ENCODE data around the gene RREB1.

RREB1 gene

DNA sequence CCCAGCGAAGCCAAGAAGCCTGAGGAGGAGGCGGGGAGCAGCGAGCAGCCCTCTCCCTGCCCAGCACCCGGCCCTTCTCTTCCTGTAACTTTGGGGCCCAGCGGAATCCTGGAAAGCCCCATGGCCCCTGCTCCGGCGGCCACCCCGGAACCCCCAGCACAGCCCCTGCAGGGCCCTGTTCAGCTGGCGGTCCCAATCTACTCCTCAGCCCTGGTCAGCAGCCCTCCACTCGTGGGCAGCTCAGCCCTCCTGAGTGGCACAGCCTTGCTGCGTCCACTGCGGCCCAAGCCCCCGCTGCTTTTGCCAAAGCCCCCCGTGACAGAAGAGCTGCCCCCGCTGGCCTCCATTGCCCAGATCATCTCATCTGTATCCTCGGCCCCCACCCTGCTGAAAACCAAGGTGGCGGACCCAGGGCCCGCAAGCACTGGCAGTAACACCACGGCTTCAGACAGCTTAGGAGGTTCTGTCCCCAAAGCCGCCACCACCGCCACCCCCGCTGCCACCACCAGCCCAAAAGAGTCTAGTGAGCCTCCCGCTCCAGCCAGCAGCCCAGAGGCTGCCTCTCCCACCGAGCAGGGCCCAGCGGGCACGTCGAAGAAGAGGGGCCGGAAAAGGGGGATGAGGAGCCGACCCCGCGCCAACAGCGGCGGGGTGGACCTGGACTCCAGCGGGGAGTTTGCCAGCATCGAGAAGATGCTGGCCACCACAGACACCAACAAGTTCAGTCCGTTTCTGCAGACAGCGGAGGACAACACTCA, 123.4 kb downstream of the RREB1 start:
- DNase-seq = no peak

DNA sequence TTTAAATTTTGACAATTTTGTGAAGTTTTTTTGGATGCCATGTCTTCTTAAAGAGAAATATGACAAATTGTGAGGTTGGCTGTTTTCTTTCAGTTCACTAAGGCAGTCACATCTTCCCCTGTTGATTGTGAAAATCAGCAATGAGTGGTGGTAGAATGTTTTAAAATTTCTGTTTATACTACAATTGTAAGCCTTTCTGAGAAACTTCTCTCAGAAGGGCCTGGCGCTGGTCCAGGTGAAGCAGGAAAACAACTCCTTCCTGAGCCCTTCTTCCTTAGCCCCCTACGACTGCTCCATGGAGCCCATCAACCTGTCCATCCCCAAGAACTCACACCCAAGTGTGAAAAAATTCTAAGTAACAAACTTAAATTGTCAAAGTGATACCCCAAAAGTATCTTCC, 124.6 kb downstream of the RREB1 start:
- no peak for DNase-seq

DNA sequence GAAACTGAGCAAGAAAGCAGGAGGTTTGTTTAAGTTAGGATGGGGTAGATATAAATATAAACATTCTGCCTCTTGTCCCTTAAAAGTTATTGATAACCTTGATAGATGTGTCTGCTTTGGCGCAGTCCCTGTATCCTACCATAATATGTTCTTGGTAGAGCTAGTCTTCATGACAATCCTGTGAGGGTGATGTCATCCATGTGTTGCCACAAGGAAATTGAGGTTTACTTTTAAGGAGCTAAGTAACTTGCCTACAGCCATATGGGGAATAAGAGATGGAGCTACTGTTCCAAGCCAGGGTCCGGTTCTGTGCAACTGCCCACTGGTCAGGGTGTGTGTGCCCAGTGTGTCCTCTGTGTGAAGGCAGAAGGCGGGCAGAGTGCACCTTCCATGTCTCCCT, 126.8 kb downstream of the RREB1 start:
- no peak for DNase-seq

DNA sequence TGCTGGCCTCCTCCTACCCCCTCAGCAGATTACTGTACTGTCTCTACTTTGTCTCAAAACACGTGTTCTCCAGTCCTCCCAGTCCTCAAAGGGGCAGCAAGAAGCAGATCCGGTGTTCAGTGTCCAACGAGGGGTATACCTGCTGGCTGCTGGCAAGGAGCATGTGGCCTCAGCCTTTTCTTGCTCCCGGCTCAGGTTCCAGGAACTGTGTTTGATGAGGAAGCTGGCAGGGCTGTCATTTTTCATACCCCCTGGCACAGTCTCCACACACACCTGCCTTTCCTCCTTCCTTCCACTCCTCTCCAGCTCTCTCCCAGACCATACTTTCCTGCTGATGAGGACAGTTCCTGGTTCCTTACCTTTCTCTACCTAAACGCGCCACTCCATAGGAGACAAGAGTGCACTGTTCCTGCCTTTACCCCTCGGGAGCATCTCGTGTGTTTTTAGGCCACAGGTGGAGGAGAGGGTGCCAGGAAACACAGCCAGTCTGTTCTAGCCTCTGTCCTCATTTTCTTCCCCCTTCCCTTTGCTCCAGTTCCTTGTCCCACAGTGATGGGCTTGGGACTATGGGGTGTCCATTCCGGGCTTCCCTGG, 128.0 kb downstream of the RREB1 start:
- DNase-seq = no peak

DNA sequence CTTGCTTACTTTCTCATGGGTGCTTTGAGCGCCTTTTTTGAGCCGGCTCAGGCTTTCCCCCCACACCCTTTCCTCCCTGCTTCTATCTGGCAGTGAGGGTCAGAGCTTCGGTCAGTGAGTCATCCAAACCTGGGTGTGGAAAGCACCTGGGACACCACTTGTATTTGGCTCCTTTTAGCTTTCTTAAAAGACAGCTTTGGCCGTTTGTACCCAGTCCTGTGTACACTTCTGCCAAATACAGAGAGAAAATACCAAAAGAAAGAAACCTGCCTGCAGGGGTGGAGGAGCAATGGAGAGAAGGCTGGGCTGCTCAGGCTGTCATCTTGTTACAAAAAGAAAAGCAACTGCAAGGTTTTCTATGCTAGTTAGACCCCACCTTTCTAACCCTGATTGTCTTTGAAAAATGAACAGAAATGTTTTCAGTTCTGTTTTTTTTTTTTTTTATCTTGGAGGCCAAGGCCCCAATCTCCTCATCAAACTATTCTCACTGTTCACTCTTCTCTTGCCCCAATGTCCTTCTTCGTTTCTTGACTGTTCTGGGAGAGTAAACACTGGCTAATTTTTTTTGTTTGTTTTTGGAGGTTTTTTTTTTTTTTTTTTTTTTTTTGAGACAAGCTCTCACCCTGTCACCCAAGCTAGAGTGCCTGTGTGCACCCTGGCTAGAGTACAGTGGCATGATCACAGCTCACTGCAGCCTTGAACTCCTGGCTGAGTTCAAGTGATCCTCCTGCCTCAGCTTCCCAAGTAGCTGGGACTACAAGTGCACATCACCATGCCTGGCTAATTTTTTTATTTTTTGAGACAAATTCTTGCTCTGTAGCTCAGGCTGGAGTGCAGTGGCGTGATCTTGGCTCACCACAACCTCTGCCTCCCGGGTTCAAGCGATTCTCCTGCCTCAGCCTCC, 128.8 kb downstream of the RREB1 start:
- no peak for DNase-seq

DNA sequence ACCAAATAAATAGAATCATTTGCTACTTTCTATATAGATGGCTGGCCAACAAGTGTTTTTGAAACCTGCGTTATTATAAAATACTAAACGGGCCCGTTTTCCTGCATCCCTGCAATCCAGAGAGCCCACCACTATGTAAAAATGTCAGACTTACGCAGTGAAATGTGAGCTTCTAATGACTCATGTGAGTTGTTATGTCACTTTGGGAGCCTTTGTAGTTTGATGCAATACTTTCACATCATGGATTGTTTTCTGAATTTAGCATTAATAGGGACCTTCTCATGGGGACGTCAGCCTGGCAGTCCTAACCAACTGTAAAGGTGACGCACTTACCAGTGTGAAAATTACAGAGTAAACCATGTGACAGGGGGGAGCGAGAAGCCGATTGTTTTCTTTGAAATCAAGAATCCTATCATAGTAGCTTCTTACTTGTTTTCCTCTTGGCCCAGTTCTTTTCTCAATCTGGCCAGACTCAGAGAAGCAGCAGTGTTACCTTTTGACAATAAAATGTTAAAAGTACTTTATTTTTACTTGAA, 130.0 kb downstream of the RREB1 start:
- DNase-seq = no peak

DNA sequence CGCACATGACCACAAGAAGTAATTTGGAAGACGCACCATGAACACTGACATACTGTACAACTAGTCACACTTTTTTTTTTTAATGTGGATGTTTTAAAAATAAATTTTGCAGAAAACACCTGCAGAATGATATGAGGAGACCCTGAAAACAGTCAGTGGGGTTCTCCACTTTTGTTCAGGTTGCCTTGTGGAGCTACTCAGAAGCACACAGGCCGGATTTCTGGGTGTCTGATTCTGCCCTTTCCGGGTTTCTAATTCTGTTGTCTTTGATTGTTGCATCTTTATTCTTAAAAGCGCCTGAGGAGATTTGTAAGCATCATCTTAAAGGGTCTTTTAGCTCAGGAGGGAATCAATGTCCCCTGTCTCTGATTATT, 130.8 kb downstream of the RREB1 start:
- no peak for DNase-seq

DNA sequence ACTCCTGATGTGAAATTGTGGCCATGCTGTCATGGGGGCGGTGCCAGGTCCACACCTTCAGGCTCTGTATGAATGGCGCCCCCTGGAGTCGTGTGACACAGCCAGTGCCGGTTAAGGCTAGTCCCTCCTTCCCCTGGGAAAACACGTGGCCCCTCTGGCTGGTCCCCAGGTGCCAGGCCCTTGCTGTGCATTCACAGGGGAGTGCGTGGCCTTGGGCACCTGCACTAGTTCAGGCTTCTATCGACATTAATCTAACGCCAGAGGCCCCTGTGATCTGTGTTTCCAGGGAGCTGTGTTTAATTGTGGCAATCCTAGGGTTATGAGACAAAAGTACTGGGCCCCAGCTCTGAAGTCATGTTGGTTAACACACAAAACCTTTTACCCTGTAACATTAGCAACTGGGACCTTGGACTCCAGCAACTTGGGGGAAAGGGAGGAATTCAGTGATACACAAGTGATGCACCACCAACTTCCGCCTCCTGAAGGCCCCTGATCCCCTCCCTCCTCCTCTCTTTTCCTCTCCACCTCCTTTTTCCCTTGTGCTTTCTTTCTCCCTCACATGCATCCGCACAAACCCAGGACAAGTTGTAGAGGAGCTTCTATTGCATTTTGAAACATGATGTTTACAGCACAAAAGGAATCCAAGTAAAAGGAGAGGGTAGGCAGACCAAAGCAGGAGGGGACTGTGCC, 131.3 kb downstream of the RREB1 start:
- DNase-seq = peak; percentile 77

DNA sequence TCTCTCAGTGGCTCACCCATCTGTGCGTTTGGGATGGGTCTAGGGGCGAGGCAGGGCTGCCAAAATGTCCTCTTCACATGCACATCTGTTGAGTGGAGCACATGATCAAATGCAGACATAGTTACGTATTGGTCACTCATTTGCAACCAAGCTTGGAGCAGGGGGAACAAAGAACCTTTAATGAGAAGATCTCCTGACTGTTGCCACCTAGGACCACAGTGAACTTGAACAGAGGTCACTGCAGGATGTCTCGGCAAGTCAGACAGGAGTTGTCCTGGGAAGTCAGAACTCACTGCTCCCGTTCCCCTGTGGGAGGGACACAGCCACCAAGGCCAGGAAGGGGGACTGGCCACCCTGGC, 131.8 kb downstream of the RREB1 start:
- DNase-seq = no peak

DNA sequence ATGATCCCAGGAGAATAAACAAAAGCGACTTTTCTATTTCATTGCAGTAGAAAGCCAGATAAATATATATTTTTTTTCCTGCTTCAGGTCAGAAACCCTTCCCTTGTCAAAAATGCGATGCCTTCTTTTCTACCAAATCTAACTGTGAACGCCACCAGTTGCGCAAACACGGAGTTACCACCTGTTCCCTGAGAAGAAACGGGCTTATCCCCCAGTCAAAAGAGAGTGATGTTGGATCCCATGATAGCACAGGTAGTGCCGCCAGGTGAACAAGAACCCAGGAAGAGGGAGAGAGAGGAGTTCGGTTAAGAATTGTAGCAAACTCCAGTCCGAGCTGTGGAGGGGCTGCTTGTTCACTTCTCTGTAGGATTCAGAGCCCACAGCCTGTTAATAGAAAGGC, 132.6 kb downstream of the RREB1 start:
- DNase-seq = no peak

DNA sequence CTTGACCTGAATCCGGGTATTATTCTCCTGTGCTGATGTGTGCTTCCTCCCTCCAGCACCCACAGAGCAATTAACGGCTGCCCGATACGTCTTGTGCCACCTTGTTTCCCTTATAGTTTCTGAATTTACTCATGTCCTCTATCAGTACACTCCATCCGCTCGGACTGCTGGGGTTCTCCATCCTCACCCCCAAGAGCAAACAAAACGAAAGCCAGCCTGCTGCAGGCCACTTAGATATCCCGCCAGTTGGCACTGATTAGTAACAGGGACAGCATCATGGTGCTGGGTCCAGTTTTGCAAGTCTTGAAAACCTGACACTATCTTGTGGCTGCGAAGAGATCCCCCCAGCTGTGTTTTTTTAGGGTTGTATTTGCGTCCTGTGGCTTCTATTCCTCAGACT, 133.4 kb downstream of the RREB1 start:
- no peak for DNase-seq

DNA sequence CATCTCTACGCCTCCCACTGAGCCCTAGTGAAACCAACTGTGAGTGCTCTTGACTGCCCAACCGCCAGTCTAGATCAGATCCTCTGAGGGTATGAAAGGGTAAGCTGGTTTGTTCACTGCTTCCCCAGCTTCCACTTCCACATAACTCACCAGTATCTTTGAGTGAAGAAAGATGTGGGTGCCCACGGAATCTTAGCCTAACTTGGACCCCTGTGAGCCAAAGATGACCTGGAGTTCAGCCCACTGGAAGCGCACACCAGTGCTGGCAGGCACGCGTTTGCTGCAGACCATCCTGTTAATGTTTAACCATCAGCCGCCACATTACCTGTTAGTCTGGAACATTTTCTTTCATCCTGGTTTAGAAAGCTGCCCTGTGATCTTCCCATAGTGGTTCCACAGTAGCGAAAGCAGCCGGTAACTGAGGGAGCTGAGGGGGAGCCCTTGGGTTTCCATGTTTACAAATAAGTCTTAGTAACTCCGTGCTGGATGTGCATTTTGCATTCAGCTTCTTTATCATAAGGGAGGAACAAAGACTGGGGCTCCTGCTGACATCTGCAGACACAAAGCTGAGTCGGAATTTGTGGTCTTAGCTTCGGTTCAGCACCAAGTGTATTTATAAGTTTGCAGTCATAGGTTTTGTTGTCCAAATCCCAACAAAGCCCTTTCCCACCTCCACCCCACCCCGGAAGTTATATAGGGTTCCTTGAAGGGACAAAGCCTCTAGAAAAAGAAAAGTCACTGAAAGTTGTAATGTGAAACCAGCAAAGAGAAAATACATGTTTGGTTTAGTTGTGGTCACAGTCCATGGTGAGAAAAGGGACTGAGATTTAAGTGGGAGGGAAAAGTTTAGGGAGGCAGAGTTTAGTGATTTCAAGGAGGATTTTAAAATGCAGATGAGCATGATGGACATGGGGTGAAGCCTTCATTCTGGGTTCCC, 134.2 kb downstream of the RREB1 start:
- DNase-seq = no peak

DNA sequence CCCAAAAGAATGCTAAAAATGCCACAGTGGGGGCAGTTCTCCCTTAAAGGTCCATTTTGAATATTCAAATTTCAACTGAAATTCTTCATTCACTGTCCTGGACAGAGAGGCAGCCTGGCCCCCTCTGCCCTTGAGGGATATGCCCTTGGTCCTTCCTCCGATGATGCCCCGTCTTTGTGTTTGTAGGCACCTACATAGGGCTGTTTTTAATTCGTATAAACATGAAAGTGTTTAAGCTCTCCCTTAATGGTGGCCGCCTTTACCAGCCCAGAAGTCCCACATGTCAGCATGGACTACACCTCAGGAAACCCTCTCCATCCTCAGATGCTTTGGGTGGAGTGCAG, 135.0 kb downstream of the RREB1 start:
- no peak for DNase-seq

DNA sequence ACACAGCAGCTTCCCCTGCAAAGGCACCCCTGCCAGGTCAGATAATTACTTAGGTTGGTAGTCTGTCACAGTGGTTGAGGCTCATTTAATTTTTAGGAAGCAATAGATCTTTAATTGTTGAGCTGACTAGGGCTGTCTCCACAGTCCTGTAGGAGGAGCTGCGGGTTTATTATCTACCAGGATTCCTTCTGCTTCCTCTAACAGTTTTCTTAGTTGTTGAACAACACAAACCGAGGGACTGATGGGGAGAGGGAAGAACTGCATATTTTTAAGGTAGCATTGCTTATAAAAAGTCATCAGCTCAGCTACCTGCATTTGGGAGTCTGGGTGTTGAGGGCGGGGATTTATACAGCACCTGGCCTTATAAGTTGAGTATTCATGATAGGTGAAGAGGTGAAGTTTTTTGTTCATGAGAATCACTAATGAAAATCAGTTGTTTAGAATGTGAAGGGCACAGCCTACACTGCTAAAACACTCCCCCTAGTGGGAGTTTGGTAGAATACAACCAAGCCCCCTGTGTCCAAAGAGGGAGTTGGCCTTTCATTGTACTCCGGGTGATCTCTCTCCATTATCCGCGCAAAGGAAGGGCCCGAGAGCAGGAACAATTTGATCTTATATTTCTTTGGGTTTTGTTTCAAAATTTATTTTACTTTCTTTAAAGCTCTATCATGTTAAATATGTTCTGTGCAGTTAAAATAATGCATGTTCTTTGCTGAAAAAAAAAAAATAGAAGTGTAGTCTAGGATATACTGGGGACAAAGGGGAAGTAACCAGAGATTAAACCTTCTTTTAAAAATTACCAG, 135.6 kb downstream of the RREB1 start:
- DNase-seq = no peak

DNA sequence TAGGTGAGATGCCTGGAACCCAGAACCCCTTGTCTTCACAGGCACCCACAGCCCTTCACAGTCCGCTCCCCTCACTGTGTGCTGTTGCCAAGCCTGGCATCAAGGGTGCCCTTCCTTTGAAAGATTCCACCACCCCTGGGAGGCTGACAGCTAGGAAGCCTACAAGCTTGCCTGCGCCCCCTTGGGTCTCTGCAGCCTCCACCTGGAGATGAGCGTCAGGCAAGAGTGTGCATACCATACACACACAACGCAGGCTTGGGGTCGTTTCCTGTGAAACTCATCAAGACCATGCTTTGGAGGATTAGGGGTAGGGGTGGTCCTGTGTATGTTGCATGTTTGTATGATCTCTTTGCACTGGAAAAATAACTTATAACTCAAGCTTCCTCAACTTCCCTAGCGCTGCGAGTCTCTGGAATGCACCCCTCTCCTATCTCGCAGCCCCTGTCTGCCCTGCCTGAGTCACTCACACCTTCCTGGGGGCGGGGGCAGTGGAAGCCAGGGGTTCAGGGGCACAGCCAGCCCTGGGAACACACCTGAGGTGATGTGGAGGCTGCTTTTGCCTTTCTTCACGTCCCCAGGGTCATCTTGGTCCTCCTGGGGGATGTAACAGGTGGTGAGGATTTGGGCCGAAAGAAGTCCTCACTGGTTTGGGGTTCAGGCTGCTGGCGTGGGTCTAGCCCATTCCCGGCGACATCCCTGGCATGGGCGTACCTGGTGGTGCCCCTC, 138.1 kb downstream of the RREB1 start:
- DNase-seq = no peak

DNA sequence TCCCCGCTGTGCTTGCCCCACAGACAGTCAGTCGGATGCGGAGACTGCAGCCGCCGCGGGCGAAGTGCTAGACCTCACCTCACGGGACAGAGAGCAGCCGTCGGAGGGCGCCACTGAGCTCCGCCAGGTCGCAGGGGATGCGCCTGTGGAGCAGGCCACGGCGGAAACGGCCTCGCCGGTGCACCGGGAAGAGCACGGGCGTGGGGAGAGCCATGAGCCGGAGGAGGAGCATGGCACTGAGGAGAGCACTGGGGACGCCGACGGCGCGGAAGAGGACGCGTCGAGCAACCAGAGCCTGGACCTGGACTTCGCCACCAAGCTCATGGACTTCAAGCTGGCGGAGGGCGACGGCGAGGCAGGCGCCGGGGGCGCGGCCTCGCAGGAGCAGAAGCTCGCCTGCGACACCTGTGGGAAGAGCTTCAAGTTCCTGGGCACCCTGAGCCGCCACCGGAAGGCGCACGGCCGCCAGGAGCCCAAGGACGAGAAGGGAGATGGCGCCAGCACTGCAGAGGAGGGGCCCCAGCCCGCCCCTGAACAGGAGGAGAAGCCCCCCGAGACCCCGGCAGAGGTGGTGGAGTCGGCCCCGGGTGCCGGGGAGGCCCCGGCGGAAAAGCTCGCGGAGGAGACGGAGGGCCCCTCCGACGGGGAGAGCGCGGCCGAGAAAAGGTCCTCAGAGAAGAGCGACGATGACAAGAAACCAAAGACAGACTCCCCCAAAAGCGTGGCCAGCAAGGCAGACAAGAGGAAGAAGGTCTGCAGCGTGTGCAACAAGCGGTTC, 138.8 kb downstream of the RREB1 start:
- DNase-seq = no peak

DNA sequence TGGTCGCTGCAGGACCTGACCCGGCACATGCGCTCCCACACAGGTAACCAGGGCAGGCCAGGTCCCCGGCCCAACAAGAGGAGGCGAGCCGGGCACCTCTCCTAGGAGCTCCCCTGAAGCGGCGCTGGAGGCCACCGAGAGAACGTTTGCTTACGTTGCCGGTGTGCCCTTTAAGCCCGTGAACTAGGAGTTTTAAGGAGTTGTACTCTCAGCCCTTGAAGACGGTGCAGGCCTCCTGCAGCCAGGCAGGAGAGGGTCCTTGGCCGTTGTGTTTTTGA, 139.4 kb downstream of the RREB1 start:
- no peak for DNase-seq

DNA sequence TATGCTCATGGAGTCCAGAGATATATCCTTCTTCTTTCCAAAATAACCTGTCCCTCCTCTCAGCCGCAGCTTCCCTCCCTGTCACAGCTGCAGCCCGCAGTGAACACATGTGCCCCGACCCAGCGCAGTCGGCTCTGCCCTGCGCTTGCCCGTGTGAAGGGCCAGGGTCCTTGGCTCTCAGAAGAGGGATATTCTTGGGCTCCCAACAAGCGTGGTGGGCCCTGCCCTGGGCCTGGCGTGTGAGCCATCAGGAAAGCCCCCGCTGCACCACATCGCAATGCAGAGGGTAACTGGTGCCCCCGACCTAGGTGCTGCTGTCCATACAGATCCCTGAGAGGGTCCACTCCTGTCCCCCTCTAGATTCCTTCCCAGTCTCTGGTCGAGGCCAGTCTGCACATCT, 140.1 kb downstream of the RREB1 start:
- DNase-seq = no peak

DNA sequence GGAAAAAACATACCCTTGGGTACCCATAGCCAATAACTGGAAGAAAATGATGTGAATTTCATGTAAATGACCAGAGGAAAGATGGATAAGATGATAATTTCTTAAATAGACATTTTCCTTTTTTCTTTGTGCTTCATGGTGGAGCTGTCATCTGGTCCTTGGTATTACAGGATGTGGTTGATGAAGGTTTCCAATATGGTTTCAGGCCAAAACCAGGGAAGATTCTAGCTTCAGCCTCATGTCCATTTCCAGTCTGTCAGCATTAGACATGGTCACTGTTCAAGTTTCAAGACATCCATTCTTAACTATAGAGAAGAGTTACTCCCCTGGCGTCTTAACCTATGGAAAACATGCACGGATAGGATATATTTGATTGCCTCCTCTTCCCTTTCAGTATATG, 141.6 kb downstream of the RREB1 start:
- no peak for DNase-seq
